Neural cell (in vitro differentiated cells): ENCODE data around the gene SLC19A1. TPM values are rescaled to one million over a fixed set of nuclear protein-coding genes. Genes with fewer than 3 reads are reported as not detected.
"Not testable (repeated sequence)": the region's sequence is repeated elsewhere in the genome, so short reads cannot be mapped to it uniquely, and the experiment has no call there.

Source experiments
- H2AFZ ChIP-seq: fragments of 200-600, 300-800 bp; sonication (generic), shearing (Covaris generic); 2 replicates; pipeline ENCODE4 v1.6.0; 2014; ENCODE audit warnings: low read depth, mild to moderate bottlenecking, antibody characterized with exemption, low read length, moderate library complexity
- H3F3A ChIP-seq: fragments of 200-600 bp; shearing (Covaris generic); 2 replicates; pipeline ENCODE4 v1.6.1; 2016; ENCODE audit warnings: mild to moderate bottlenecking, moderate library complexity, mixed read lengths, antibody characterized with exemption, low read length; ENCODE audit not compliant: insufficient read depth, poor library complexity, severe bottlenecking
- H3K27ac ChIP-seq: fragments of 200-600, 300-800 bp; sonication (generic), shearing (Covaris generic); 2 replicates; pipeline ENCODE4 v1.5.1; 2014; ENCODE audit warnings: mild to moderate bottlenecking, low read length, moderate library complexity
- H3K27me3 ChIP-seq: fragments of 300-800, 200-600 bp; sonication (generic), shearing (Covaris generic); 2 replicates; pipeline ENCODE4 v1.6.0; 2014; ENCODE audit warnings: mild to moderate bottlenecking, low read depth, low read length, moderate library complexity; ENCODE audit not compliant: insufficient read depth
- H3K36me3 ChIP-seq: fragments of 300-800, 200-600 bp; sonication (generic), shearing (Covaris generic); 2 replicates; pipeline ENCODE4 v1.5.1; 2014; ENCODE audit warnings: mild to moderate bottlenecking, antibody characterized with exemption, low read length, moderate library complexity; ENCODE audit not compliant: insufficient read depth
- H3K4me2 ChIP-seq: fragments of 300-800, 200-600 bp; sonication (generic), shearing (Covaris generic); 2 replicates; pipeline ENCODE4 v1.6.0; 2014; ENCODE audit warnings: mild to moderate bottlenecking, low read length
- H3K4me3 ChIP-seq: fragments of 300-800, 200-600 bp; sonication (generic), shearing (Covaris generic); 2 replicates; pipeline ENCODE4 v1.5.1; 2014; ENCODE audit warnings: mild to moderate bottlenecking, low read length, moderate library complexity
- H3K79me2 ChIP-seq: fragments of 200-600 bp; shearing (Covaris generic); replicated peaks from 2 replicates; pipeline ENCODE4 v1.6.0; 2014; ENCODE audit warnings: mild to moderate bottlenecking, low read length, moderate library complexity; ENCODE audit not compliant: insufficient read depth
- H3K9ac ChIP-seq: fragments of 300-800, 200-600 bp; sonication (generic), shearing (Covaris generic); 2 replicates; pipeline ENCODE4 v1.6.1; 2016; ENCODE audit warnings: mild to moderate bottlenecking, low read length, mixed read lengths
- H3K9me2 ChIP-seq: fragments of 200-600 bp; shearing (Covaris generic); 2 replicates; pipeline ENCODE4 v1.6.1; 2016; ENCODE audit warnings: mild to moderate bottlenecking, low read length, mixed read lengths; ENCODE audit not compliant: insufficient read depth
- H3K9me3 ChIP-seq: fragments of 200-600, 300-800 bp; sonication (generic), shearing (Covaris generic); 2 replicates; pipeline ENCODE4 v1.6.1; 2016; ENCODE audit warnings: mild to moderate bottlenecking, mixed run types, low read length, moderate library complexity, mixed read lengths
- H4K20me1 ChIP-seq: fragments of 200-600 bp; shearing (Covaris generic); 2 replicates; pipeline ENCODE4 v1.6.1; 2016; ENCODE audit warnings: mild to moderate bottlenecking, mixed run types; ENCODE audit not compliant: insufficient read depth
- CTCF ChIP-seq: fragments of 450-650 bp; IDR thresholded peaks from 2 replicates; pipeline ENCODE4 v1.5.1; 2014; ENCODE audit warnings: antibody characterized with exemption, mild to moderate bottlenecking, moderate library complexity; ENCODE audit not compliant: poor library complexity, severe bottlenecking
- EP300 ChIP-seq: fragments of 450-650 bp; conservative IDR thresholded peaks from 2 replicates; pipeline ENCODE4 v1.6.1; 2014; ENCODE audit warnings: antibody characterized with exemption, mild to moderate bottlenecking, moderate library complexity; ENCODE audit not compliant: poor library complexity, severe bottlenecking
- EZH2 ChIP-seq: fragments of 200-600, 300-800 bp; shearing (Covaris generic), sonication (generic); IDR thresholded peaks from 2 replicates; pipeline ENCODE4 v1.6.1; 2014; ENCODE audit warnings: antibody characterized with exemption, low read length, borderline replicate concordance, mild to moderate bottlenecking; ENCODE audit not compliant: insufficient read depth, poor library complexity, severe bottlenecking
- MXI1 ChIP-seq: fragments of 450-650 bp; conservative IDR thresholded peaks from 2 replicates; pipeline ENCODE4 v1.6.1; 2014; ENCODE audit warnings: antibody characterized with exemption, mild to moderate bottlenecking; ENCODE audit not compliant: poor library complexity, severe bottlenecking
- RAD21 ChIP-seq: fragments of 450-650 bp; conservative IDR thresholded peaks from 2 replicates; pipeline ENCODE4 v1.6.1; 2014; ENCODE audit warnings: antibody characterized with exemption, mild to moderate bottlenecking, moderate library complexity
- SMC3 ChIP-seq: fragments of 450-650 bp; conservative IDR thresholded peaks from 2 replicates; pipeline ENCODE4 v1.6.1; 2014; ENCODE audit warnings: antibody characterized with exemption, mild to moderate bottlenecking, moderate library complexity; ENCODE audit not compliant: poor library complexity
- polyA plus RNA-seq: library from polyadenylated mRNA; depleted of rRNA; stranded (reverse); fragments of >200 nt; gene quantifications from 2 replicates; pipeline ENCODE4 v1.2.3, GENCODE V29; 2014
- TF ChIP-seq, protein P1 (sequence below): IDR thresholded peaks from 2 replicates; pipeline ENCODE4 v1.6.1; 2012; ENCODE audit warnings: borderline replicate concordance

The SLC19A1 gene
- polyA plus RNA-seq, 1 donor from 2014 or later: 2.9 TPM

DNA sequence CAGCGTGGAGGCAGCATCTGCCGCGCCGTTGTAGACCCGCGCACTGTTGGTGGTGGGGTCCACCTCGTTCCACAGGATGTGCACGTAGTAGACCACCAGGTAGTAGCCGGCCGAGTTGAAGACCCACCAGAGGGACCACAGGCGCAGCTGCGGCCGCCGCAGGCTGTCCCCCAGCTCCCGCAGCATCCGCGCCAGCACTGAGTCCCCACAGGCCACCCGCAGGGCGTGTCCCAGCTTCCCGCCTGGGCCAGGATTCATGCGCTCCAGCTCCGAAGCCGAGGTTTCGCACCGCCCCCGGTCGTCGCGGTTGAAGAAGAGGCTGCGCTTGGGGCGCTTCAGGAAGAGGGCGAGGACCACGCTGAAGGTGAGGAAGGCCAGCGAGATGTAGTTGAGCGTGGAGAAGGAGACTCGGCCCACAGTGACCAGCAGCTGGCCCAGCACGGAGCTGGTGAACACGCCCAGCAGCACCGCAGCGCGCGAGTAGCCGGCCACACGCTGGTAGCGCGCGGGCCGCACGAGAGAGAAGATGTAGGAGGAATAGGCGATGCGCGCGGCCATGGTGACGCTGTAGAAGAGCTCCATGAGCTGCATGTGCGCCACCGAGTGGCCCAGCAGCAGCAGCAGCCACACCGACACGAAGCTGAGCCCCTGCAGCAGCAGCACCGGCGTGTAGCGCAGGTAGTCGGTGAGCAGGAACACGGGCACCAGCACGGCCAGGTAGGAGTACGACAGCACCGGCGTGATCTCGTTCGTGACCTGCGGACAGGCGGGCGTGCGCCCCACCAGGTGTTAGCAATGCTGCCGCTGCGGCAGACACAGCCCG lies 10.6 kb downstream of the SLC19A1 start:
- Histone ChIP-seq H3K27me3 (no peaks in the 10 kb centered on the region), H3K4me2 (no peak overlapping the region), H3K9ac (no peak overlapping the region), H2AFZ (no peak overlapping the region), H3K9me2 (no peaks in the 10 kb centered on the region), H3K4me3 (no peak overlapping the region), H3F3A (no peaks in the 10 kb centered on the region), H3K27ac (no peak overlapping the region), H4K20me1 (no peaks in the 10 kb centered on the region), H3K9me3 (no peaks in the 10 kb centered on the region), H3K79me2 (no peaks in the 10 kb centered on the region), H3K36me3 (peaks cover 3% of the 10 kb centered on the region)
- TF ChIP-seq MXI1 (no peak), CTCF (no peak), EP300 (no peak), EZH2 (no peak), RAD21 (no peak), SMC3 (no peak)
- TF ChIP-seq, protein P1, sequence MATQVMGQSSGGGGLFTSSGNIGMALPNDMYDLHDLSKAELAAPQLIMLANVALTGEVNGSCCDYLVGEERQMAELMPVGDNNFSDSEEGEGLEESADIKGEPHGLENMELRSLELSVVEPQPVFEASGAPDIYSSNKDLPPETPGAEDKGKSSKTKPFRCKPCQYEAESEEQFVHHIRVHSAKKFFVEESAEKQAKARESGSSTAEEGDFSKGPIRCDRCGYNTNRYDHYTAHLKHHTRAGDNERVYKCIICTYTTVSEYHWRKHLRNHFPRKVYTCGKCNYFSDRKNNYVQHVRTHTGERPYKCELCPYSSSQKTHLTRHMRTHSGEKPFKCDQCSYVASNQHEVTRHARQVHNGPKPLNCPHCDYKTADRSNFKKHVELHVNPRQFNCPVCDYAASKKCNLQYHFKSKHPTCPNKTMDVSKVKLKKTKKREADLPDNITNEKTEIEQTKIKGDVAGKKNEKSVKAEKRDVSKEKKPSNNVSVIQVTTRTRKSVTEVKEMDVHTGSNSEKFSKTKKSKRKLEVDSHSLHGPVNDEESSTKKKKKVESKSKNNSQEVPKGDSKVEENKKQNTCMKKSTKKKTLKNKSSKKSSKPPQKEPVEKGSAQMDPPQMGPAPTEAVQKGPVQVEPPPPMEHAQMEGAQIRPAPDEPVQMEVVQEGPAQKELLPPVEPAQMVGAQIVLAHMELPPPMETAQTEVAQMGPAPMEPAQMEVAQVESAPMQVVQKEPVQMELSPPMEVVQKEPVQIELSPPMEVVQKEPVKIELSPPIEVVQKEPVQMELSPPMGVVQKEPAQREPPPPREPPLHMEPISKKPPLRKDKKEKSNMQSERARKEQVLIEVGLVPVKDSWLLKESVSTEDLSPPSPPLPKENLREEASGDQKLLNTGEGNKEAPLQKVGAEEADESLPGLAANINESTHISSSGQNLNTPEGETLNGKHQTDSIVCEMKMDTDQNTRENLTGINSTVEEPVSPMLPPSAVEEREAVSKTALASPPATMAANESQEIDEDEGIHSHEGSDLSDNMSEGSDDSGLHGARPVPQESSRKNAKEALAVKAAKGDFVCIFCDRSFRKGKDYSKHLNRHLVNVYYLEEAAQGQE: no peak

DNA sequence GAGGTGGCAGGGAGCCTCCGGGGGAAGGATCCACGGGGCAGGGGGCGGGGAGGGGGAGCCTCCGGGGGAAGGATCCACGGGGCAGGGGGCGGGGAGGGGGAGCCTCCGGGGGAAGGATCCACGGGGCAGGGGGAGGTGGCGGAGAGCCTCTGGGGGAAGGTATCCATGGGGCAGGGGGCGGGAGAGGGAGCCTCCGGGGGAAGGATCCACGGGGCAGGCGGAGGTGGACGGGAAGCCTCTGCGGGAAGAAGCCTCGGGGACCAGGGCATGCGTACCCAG lies 11.2 kb downstream of the SLC19A1 start:
- H4K20me1 ChIP-seq, H3K9me2 ChIP-seq, H3K36me3 ChIP-seq: not testable (repeated sequence)

More for the DNA sequence above, 11.2 kb downstream of the SLC19A1 start:
- not testable (repeated sequence) for H2AFZ ChIP-seq, H3F3A ChIP-seq, H3K27me3 ChIP-seq, H3K79me2 ChIP-seq, H3K27ac ChIP-seq, H3K9ac ChIP-seq, H3K4me3 ChIP-seq, H3K9me3 ChIP-seq, H3K4me2 ChIP-seq
